Measurements from ENCODE around the gene ASB4.
"Not testable (repeated sequence)": the region's sequence is repeated elsewhere in the genome, so short reads cannot be mapped to it uniquely, and the experiment has no call there.

ASB4 gene

GRCh38 chr7:95478272-95479037 lies 7.3 kb upstream of the ASB4 start:
- no peak for ATAC-seq

GRCh38 chr7:95479992-95480624 lies 5.6 kb upstream of the ASB4 start:
- peak in 1 of 2 donors; percentile 35 for ATAC-seq

- no peak for ATAC-seq
Observed at GRCh38 chr7:95481271-95482165, 4.2 kb upstream of the ASB4 start.

- no peak for ATAC-seq
Observed at GRCh38 chr7:95482424-95482823, 3.3 kb upstream of the ASB4 start.

GRCh38 chr7:95490231-95490762 lies 4.6 kb downstream of the ASB4 start:
- ATAC-seq: no peak

- ATAC-seq: no peak
Observed at GRCh38 chr7:95491201-95491600, 5.5 kb downstream of the ASB4 start.

GRCh38 chr7:95491634-95492314 lies 6.0 kb downstream of the ASB4 start:
- no peak for ATAC-seq

GRCh38 chr7:95493247-95493646 lies 7.5 kb downstream of the ASB4 start:
- no peak for ATAC-seq

GRCh38 chr7:95493844-95494243 lies 8.1 kb downstream of the ASB4 start:
- no peak for ATAC-seq

GRCh38 chr7:95501261-95501832 lies 15.6 kb downstream of the ASB4 start:
- peak; percentile 46 to 78 for ATAC-seq

GRCh38 chr7:95502403-95502802 lies 16.7 kb downstream of the ASB4 start:
- ATAC-seq: no peak

GRCh38 chr7:95503271-95504131 lies 17.8 kb downstream of the ASB4 start:
- ATAC-seq: no peak

- not testable (repeated sequence) for ATAC-seq
Observed at GRCh38 chr7:95504132-95504588, 18.4 kb downstream of the ASB4 start.

GRCh38 chr7:95508780-95509179 lies 23.0 kb downstream of the ASB4 start:
- ATAC-seq: peak in 1 of 2 donors; percentile 24

- ATAC-seq: no peak
Observed at GRCh38 chr7:95509199-95509598, 23.5 kb downstream of the ASB4 start.

GRCh38 chr7:95511716-95512260 lies 26.0 kb downstream of the ASB4 start:
- peak; percentile 64 to 66 for ATAC-seq

- no peak for ATAC-seq
Observed at GRCh38 chr7:95517458-95517857, 31.7 kb downstream of the ASB4 start.

- no peak for ATAC-seq
Observed at GRCh38 chr7:95517870-95518269, 32.1 kb downstream of the ASB4 start.

GRCh38 chr7:95520136-95520535 lies 34.4 kb downstream of the ASB4 start:
- ATAC-seq: no peak

GRCh38 chr7:95525503-95525902 lies 39.8 kb downstream of the ASB4 start:
- no peak for ATAC-seq
